Left lobe of liver (tissue), 2 donors: ENCODE results near the gene IPO9. TPM values are rescaled to one million over a fixed set of nuclear protein-coding genes. Genes with fewer than 3 reads are reported as not detected.
"Not testable (repeated sequence)": the region's sequence is repeated elsewhere in the genome, so short reads cannot be mapped to it uniquely, and the experiment has no call there.

Experiments used
- ATAC-seq: fragments of 200-7000 bp; cut with Tn5 transposase; one replicate; pipeline ENCODE4 v1.9.1; 2020; ENCODE audit warnings: mild to moderate bottlenecking, moderate library complexity
- DNase-seq: peaks from one replicate; pipeline ENCODE4 v3.0.0-alpha.2; 2020; ENCODE audit warnings: low spot score
- total RNA-seq: library from RNA; stranded (reverse); gene quantifications from one replicate; pipeline ENCODE4 v1.2.1, GENCODE V29; 2021
- donor health status: DM: no; HTN: no; CAD: no; lungs with moderate emphysema.
- donor health status: DM: no; HTN: yes; CAD: no.

Gene IPO9
- total RNA-seq, 1 donor from 2014 or later: 21.3 TPM

DNA sequence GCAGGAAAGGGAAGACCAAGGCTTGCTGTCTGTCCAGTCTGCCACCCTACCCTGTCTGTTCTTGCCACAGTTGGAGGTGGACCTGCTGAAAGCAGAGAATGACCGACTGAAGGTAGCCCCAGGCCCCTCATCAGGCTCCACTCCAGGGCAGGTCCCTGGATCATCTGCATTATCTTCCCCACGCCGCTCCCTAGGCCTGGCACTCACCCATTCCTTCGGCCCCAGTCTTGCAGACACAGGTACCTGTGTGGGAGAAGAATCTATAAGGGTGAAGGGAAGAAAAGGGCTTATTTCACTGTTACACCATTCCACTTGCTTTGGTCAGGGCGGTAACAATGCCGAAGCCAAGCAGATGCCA is 20.3 kb upstream of the IPO9 start:
- DNase-seq (no peak), ATAC-seq (no peak)

DNA sequence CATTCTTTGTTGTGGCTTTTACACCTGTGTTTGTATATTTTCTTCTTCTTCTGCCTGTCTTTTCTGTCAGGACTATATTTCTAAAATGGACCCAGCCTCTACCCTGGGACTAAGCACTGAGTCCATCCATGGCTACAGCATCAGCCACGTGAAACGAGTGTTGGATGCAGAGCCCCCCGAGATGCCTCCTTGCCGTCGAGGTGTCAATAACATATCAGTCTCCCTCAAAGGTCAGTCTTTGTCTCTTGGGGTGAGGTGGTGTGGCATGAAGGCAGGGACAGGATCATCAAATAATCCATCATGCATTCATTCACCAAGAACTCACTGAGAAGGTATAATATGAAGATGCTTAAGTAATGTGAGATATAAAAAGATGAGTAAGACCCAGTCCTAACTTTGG is 19.1 kb upstream of the IPO9 start:
- no peak for DNase-seq
- ATAC-seq: no peak

DNA sequence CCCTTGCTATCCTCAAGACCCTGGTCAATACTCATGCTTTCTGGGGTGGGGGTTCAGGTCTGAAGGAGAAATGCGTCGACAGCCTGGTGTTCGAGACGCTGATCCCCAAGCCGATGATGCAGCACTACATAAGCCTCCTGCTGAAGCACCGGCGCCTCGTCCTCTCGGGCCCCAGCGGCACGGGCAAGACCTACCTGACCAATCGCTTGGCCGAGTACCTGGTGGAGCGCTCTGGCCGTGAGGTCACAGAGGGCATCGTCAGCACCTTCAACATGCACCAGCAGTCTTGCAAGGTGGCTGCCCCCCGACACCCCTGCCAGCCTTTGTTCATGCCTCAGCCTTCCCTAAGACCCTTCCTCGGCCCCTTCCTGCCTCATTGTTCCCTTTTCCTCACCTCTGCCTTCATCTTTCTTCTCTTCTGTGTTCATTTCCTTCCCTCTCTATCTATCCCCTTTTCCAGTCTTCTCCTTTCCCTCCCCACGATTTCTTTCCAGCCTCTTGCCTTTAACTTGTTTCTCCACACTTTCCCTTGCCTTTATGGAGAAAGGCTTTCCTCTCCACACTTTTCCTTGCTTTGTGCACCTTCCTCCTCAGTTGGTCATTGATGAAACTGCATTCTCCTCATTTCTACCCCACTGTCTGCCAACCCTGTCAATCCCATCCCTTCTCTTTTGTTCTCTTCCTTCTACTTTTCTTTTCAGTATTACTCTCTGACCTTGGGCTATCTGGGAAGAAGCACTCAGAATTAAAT is 18.3 kb upstream of the IPO9 start:
- DNase-seq (no peak), ATAC-seq (no peak)

DNA sequence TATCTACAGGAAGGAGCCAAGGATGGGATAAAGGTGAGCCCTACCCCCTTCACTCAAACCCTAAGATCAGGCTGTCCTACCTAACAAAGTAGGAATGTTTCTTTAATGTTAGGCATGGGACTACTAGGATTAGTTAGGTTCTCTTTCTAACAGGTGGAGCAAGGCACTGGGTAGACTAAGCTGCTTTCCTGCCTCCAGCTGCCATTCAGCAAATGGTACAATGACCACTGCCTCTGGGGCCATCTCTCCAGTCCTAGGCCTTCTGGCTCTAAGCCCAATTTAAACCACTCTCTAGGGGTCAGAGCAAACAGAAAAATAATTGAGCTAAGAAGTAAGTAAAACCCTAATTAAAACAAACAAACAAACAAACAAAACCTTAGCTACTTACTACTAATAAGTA is 15.7 kb upstream of the IPO9 start:
- DNase-seq: no peak
- no peak for ATAC-seq

DNA sequence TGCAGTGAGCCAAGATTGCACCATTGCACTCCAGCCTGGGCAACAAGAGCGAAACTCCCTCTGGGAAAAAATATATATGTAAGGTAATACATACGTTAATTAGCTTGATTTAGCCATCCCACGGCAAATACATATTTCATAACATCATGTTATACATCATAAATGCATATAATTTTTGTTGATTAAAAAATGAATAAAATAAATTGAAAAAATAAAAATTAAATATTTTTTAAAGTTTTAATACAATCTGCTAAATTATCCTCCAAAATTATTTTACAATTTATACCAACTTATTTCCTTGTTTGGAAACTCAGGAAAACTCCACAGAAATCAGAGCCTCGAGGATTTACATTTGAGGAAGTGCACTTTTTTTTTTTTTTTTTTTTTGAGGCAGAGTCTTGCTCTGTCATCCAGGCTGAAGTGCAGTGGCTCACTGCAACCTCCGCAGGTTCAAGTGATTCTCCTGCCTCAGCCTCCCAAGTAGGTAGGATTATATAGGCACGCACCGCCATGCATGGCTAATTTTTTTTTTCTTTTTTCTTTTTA is 12.6 kb upstream of the IPO9 start:
- ATAC-seq: no peak

DNA sequence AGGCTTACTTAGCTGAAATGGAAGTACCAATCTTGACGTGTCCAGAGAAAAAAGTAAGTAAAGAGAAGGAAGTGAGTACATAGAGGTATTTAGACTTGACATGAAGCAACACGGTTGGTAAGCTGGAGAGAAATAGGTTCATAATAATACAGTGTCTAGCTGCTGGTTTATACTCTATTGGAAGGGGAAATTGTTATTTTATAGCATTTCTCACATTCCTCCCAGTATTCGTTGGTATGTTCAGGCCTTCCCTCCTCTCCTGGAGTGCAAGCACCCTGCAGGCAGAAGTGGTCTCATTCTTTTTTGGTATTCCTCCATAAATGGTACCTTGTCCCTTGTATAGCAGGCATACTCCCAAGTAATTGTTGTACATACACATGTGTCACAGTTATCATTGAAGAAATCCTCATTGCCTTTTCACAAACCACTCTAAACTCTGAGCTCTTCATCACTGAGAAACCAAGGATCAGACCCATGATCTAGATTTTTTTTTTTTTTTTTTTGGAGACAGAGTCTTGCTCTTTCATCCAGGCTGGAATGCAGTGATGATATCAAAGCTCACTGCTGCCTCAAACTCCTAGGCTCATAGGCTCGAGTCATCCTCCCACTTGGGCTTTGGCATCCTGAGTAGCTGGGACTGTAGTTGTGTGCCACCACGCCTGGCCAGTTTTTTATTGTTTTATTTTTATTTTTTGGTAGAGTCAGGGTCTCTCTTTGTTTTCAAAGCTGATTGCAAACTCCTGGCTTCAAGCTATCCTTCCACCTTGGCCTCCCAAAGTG is 9.8 kb upstream of the IPO9 start:
- no peak for DNase-seq
- ATAC-seq: no peak

More for the DNA sequence above, 12.6 kb upstream of the IPO9 start:
- DNase-seq: no peak

DNA sequence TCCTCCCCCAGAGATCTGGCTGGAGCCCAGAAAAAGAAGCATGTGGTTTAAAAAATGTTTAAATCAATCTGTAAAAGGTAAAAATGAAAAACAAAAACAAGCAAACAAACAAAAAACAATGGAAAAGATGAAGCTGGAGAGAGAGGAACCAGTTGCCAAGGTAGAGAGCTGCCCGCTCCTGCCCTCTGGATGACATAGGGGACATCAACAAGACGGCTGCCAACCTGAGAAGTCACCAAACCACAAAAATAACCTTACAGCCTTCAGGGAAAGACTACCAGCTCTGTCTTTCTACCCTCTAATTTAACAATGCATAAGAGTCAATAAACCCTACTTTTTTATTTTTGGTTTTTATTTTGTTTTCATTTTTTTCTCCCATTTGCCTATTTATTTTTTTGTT is 8.5 kb upstream of the IPO9 start:
- ATAC-seq (no peak), DNase-seq (no peak)

DNA sequence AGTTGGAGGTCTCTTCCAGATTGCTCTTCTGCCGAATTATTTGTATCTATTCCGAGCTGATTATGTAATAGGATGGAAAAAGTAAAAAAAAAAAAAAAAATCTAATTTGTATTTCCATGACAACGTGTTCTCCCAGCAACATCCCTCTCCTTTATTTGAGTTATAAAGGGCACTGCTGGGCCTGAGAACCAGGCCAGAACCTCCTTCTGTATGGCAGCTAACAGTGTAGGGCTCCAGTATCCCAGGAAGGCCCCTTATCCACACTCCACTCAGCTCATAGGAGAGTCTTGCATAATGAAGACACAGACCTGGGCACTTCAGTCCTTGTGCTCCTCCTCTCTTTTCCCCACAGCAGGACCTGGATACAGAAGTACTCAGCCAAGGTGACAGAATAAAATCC is 3.7 kb upstream of the IPO9 start:
- no peak for ATAC-seq
- DNase-seq: no peak

DNA sequence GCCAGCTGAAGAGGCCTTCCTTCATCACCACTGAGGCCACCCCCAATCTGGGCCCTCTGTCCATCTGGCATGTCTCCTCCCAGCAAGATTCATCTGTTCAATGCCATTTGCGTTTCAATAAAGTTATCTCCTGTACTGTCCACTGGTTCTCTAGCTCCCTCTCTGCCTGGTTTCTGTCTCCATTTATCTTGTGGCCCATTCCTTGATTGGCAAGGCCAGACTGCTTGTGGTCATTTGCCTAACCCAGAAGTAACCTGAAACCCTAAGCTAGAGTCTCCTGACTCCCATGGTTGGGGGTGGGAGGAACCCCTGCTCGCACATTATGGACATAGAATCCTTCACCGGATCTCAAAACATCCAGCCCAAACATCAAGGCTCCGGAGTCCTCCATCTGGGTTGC is 2.1 kb upstream of the IPO9 start:
- ATAC-seq: no peak
- no peak for DNase-seq

DNA sequence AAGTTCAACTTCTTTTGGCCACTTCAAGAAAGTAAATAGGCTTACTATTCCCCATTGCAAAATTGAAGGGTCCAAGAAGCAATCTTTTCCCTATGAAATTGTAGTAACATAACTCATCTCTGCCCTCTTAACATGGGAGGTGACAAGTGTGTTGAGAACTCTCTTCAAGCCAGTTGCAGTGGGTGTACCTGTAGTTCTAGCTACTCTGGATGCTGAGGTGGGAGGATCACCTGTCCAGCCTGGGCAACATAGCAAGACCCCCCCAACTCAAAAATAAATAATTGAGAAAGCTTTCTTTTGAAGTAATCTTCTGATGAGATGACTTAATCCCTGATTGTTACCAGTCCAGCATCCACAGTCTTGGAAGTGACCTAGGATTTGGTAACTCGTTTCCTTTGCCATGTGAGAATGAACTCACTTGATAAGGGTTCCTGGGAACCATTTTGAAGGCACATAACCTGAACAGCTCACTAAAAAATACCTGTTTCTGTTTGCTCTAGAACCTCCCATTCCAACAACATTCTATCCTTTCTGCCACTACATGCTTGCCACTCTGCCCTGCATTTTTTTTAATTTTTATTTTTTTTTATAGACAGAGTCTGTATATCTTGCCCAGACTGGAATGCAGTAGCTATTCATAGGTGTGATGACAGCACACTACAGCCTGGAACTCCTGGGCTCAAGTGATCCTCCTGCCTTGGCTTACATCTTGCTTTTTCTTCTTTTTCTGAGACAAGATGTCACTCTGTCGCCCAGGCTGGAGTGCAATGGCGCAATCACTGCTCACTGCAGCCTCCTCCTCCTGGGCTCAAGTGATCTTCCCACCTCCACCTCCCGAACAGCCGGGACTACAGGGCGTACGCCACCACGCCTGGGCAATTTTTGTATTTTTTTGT is 1.4 kb upstream of the IPO9 start:
- ATAC-seq (no peak), DNase-seq (no peak)

DNA sequence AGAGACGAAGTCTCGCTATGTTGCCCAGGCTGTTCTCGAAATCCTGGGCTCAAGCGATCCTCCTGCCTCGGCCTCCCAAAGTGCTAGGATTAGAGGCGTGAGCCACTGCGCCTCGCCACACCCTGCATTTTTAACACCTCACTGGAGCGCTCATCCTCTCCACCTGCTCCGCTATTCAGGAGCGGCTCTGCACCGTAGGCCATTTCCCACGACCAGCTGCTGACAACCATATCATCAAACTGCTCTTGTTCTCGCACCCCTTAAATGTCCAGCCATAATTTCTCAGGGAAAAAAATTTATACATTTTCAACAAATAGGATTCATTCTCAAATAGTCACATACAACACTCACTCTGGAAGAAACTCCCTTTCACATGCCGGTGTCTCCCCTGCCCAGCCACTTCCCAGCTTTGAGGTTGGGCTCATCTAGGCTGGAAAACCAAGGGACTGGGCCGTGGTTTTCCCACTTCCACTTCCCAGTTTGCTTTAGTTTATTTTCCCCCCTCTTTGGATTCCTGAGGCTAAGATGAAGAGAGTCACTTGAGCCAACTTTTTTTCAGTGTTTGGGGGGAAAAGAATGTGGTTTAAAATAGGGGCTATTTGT is 639 bp upstream of the IPO9 start:
- DNase-seq (no peak), ATAC-seq (no peak)

DNA sequence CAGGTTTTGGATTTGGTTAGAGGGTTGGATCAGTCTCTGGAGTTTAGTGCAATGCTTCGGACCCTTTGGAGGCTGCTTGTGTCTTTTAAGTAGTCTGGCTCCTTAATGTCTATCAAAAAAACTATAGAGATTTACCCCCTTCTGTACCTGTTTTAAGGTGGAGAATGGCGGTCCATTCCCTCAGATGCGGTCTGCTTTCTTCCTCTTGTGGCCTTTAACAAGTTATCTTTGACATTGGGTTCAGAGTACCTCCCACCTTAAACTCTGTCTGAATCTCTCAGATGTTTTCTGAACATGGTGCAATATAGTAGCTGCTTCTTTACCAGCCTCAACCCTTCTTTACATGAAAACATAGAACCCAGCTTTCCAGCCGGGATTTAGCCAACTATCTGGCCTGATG is 2.4 kb downstream of the IPO9 start:
- DNase-seq (no peak), ATAC-seq (no peak)

DNA sequence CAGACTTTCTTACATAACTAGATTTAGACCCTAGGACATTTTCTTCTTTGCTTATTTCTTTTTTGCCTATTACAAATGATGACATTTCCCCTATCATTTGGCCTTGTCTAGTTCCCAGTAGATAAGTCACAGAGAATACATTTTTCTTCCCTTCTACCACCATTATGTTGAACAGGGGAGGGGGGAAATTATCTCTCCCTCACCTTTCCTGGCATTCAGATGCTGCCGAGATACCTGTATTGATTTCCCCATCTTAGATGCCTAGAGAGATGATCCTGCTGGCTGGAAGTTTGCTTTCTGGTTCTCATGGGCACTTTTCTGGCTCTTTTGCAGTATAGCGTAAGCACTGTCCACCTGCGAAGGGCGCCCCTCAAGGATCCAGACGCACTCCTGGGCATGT is 5.7 kb downstream of the IPO9 start:
- DNase-seq: no peak
- ATAC-seq: no peak

DNA sequence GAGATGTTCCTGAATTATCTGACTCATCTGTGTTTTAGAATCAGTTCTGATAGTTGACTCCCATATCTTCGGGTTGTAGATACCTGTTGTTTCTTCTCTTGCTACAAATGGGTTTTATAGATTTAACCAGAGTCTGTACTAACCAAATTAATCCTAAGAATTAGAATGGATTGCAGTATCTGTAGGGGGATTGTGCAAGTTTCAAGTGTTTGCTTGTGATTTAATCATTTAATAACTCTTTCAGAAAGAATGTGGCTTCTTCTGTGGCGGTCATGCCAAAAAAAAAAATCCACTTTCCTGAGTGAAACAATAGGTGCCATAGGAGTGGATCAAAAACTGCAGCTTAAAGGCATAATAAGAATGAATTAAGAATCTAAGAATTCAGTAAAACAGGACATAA is 9.4 kb downstream of the IPO9 start:
- no peak for DNase-seq
- peak; percentile 26 for ATAC-seq

DNA sequence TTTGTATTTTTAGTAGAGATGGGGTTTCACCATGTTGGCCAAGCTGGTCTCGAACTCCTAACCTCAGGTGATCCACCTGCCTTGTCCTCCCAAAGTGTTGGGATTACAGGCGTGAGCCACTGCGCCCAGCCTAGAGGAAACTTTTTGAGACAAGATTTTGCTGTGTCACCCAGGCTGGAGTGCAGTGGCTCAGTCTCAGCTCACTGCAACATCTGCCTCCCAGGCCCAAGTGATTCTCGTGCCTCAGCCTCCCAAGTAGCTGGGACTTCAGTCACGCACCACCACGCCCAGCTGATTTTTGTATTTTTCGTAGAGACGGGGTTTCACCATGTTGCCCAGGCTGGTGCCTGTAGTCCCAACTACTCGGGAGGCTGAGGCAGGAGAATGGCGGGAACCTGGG is 10.1 kb downstream of the IPO9 start:
- DNase-seq, ATAC-seq: not testable (repeated sequence)

DNA sequence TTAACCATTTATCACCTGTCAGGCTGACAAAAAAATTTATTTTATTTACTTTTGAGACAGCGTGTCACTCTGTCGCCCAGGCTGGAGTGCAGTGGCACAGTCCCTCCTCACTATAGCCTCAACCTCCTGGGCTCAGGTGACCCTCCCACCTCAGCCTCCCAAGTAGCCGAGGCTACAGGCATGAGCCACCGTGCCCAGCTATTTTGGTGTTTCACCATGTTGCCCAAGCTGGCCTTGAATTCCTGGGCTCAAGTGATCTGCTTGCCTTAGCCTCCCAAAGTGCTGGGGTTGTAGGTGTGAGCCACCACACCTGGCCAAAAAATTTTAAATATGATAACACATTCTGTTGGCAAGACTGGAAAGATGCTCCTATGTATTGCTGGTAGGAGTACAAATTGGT is 11.1 kb downstream of the IPO9 start:
- ATAC-seq (no peak), DNase-seq (no peak)

DNA sequence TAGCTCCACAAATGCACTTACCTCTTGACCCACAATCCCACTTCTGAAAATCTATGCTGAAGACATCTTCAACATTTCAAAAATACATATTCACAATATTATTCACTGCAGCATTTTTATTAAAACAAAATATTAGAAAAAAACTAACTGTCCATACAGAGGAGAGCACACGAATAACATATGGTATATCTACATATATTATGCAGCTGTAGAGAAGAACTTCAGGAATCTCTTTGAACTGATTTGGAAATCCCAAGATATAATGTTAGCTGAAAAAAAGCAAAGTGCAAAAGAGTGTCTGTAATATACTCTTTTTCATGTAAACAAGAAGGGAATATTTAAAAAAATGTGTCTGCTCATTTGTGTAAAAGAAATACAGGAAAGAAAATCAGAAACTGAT is 11.5 kb downstream of the IPO9 start:
- no peak for ATAC-seq

DNA sequence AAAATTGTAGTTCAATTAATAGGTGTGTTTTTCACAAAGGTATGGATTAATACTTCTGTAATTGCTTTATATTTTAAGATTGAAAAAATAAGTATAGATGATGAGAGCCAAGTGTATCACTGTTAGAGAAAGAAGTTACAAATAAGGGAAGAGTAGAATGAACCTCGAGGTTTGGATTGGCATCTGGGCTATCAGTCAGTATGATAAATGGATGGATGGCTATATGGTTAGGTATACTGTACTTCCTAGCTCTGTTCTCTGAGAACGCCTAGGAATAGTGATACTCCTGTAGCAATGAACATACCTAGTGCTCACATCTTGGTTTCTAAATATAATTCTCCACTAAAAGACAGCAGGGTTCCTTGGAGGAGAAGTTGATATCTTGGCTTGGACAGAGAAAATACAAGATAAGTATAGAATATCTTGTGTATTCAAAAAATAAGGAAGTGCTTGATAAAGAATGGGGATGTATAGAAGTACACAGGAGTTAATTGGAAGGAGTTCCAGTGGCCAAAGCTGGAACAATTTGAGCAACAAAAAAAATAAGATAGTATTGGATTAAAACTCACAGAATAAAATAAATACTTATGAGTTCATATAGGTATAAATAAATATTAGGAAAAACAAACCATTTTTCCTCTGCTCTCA is 12.4 kb downstream of the IPO9 start:
- no peak for ATAC-seq
- DNase-seq: no peak

More for the DNA sequence above, 11.5 kb downstream of the IPO9 start:
- DNase-seq: no peak

DNA sequence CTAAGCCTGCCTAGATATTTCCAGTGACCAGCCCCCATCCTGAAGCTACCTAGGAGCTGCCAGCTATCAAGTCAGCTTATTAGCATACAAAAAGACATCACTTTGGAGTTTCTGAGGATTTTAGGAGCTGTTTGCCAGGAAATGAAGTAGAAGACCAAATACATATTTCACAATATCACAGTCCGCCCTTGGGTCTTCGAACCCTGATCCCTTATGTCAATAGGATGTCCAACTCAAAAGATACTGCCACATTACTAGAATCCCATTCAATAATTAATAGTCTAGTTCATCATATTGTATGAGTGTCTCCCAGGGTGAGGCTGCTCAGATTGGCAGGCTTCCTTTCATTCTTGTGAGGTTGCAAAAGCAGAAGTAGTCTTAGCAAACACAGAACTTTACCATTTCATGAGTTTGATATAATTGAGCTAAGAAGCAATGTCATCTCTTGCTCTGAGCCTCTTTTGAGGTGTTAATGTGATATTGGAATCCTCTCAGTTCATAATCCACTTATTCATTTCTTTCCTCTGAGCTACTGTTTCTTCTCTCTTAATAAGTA is 13.6 kb downstream of the IPO9 start:
- DNase-seq: no peak
- ATAC-seq: peak; percentile 59
